IMR-90 (cell line): ENCODE measurements around the gene GPC6. TPM values are rescaled to one million over a fixed set of nuclear protein-coding genes. Genes with fewer than 3 reads are reported as not detected.

Experiments used
- ATAC-seq: fragments of 200-7000 bp; cut with Tn5 transposase; 2 replicates; pipeline ENCODE4 v1.9.1; 2020; ENCODE audit warnings: low read depth, mild to moderate bottlenecking, moderate library complexity
- BruUV-seq: library from RNA; stranded (reverse); fragments of 400-500 nt; replicated peaks from 2 replicates; lab custom pipeline; 2021; lab: Mats Ljungman, UMichigan
- CTCF ChIA-PET: fragments of 300-600 bp; formaldehyde crosslinking; extraction: SDS; loops from one replicate; lab custom pipeline; 2021; ENCODE audit warnings: antibody characterized with exemption; lab: Yijun Ruan, JAX
- POLR2A ChIA-PET: fragments of 300-600 bp; sonication (Branson Sonifier 250); formaldehyde crosslinking; loops from one replicate; lab custom pipeline; 2022; ENCODE audit warnings: antibody characterized with exemption; ENCODE audit not compliant: unreplicated experiment; lab: Charles Lee
- DNase-seq: peaks from one replicate; pipeline ENCODE4 v3.0.0; 2013
- H2AFZ ChIP-seq: replicated peaks from 2 replicates; pipeline ENCODE3; 2013; ENCODE audit warnings: low read length, mild to moderate bottlenecking; ENCODE audit not compliant: poor library complexity
- H2AK5ac ChIP-seq: 2 replicates; pipeline ENCODE4 v1.6.1; 2013; ENCODE audit warnings: low read depth, low read length, inconsistent platforms
- H2AK9ac ChIP-seq: replicated peaks from 2 replicates; pipeline ENCODE3; 2013; ENCODE audit warnings: mild to moderate bottlenecking, low read depth, low read length, moderate library complexity; ENCODE audit not compliant: poor library complexity
- H2BK120ac ChIP-seq: 2 replicates; pipeline ENCODE4 v1.6.1; 2013; ENCODE audit warnings: low read depth, low read length, inconsistent platforms
- H2BK15ac ChIP-seq: 3 replicates; pipeline ENCODE4 v1.6.1; 2013; ENCODE audit warnings: low read depth, low read length, inconsistent platforms
- H2BK20ac ChIP-seq: 2 replicates; pipeline ENCODE4 v1.6.1; 2013; ENCODE audit warnings: low read depth, mild to moderate bottlenecking, inconsistent platforms, low read length, moderate library complexity
- H2BK5ac ChIP-seq: 2 replicates; pipeline ENCODE4 v1.6.1; 2013; ENCODE audit warnings: mild to moderate bottlenecking, low read depth, low read length, inconsistent platforms; ENCODE audit not compliant: poor library complexity, severe bottlenecking
- H3K14ac ChIP-seq: replicated peaks from 2 replicates; pipeline ENCODE4 v1.6.1; 2013; ENCODE audit warnings: low read depth, low read length, inconsistent platforms
- H3K18ac ChIP-seq: 2 replicates; pipeline ENCODE4 v1.6.1; 2013; ENCODE audit warnings: low read depth, low read length, control low read depth
- H3K23ac ChIP-seq: 2 replicates; pipeline ENCODE4 v1.6.1; 2013; ENCODE audit warnings: low read depth, low read length, inconsistent platforms
- H3K27ac ChIP-seq: 2 replicates; pipeline ENCODE4 v1.5.1; 2013; ENCODE audit warnings: mild to moderate bottlenecking, control low read depth, low read length; ENCODE audit not compliant: insufficient read depth
- H3K27me3 ChIP-seq: 2 replicates; pipeline ENCODE4 v1.6.1; 2013; ENCODE audit warnings: low read length; ENCODE audit not compliant: control insufficient read depth, insufficient read depth
- H3K36me3 ChIP-seq: 2 replicates; pipeline ENCODE4 v1.6.1; 2013; ENCODE audit warnings: low read length, mixed read lengths; ENCODE audit not compliant: control insufficient read depth, insufficient read depth
- H3K4ac ChIP-seq: 2 replicates; pipeline ENCODE4 v1.6.1; 2013; ENCODE audit warnings: low read depth, low read length, inconsistent platforms
- H3K4me1 ChIP-seq: 2 replicates; pipeline ENCODE4 v1.6.1; 2013; ENCODE audit warnings: low read length, mixed read lengths; ENCODE audit not compliant: control insufficient read depth, insufficient read depth
- H3K4me2 ChIP-seq: 2 replicates; pipeline ENCODE4 v1.6.1; 2013; ENCODE audit warnings: low read depth, mild to moderate bottlenecking, control low read depth, low read length, moderate library complexity
- H3K4me3 ChIP-seq: 2 replicates; pipeline ENCODE4 v1.5.1; 2013; ENCODE audit warnings: low read depth, mild to moderate bottlenecking, control low read depth, low read length, moderate library complexity; ENCODE audit not compliant: insufficient read depth
- H3K56ac ChIP-seq: 2 replicates; pipeline ENCODE4 v1.6.1; 2013; ENCODE audit warnings: low read length, inconsistent platforms; ENCODE audit not compliant: insufficient read depth; ENCODE audit errors: extremely low read depth
- H3K79me1 ChIP-seq, 2 experiments: 2 replicates each; pipeline ENCODE4 v1.6.1; 2013; ENCODE audit warnings: low read length in 2 of 2, inconsistent platforms in 1 of 2, low read depth in 1 of 2
- H3K9ac ChIP-seq: 2 replicates; pipeline ENCODE4 v1.6.1; 2013; ENCODE audit warnings: low read depth, low read length, control low read depth
- H3K9me1 ChIP-seq: 2 replicates; pipeline ENCODE4 v1.6.1; 2013; ENCODE audit warnings: low read length, inconsistent platforms; ENCODE audit not compliant: insufficient read depth
- H3K9me3 ChIP-seq: 2 replicates; pipeline ENCODE4 v1.6.1; 2013; ENCODE audit warnings: low read length; ENCODE audit not compliant: control insufficient read depth, insufficient read depth
- H4K20me1 ChIP-seq: 2 replicates; pipeline ENCODE4 v1.6.1; 2013; ENCODE audit warnings: low read length, inconsistent platforms; ENCODE audit not compliant: insufficient read depth
- H4K5ac ChIP-seq: 2 replicates; pipeline ENCODE4 v1.6.1; 2013; ENCODE audit warnings: mild to moderate bottlenecking, low read depth, low read length, control low read depth
- H4K8ac ChIP-seq, 2 experiments: 2 replicates each; pipeline ENCODE4 v1.6.1; 2013; ENCODE audit warnings: low read depth in 2 of 2, low read length in 2 of 2, control low read depth in 1 of 2, inconsistent platforms in 1 of 2
- H4K91ac ChIP-seq: 2 replicates; pipeline ENCODE4 v1.6.1; 2013; ENCODE audit warnings: low read depth, low read length, inconsistent platforms; ENCODE audit not compliant: insufficient read depth
- BHLHE40 ChIP-seq: fragments of 150-350 bp; IDR thresholded peaks from 2 replicates; pipeline ENCODE4 v1.6.1; 2016; ENCODE audit warnings: mild to moderate bottlenecking, low read depth, low read length
- CEBPB ChIP-seq: IDR thresholded peaks from 2 replicates; pipeline ENCODE4 v1.6.1; 2012; ENCODE audit warnings: low read depth, low read length, improper control_type of control experiment
- CHD1 ChIP-seq: IDR thresholded peaks from 2 replicates; pipeline ENCODE4 v1.6.1; 2012; ENCODE audit warnings: low read depth, low read length, improper control_type of control experiment
- FOS ChIP-seq: fragments of 150-350 bp; IDR thresholded peaks from 2 replicates; pipeline ENCODE4 v1.6.1; 2016; ENCODE audit warnings: low read depth, low read length
- MAFK ChIP-seq: IDR thresholded peaks from 2 replicates; pipeline ENCODE4 v1.6.1; 2012; ENCODE audit warnings: low read depth, low read length, improper control_type of control experiment
- MAZ ChIP-seq: IDR thresholded peaks from 2 replicates; pipeline ENCODE4 v1.6.1; 2012; ENCODE audit warnings: low read depth, mild to moderate bottlenecking, low read length, improper control_type of control experiment, moderate library complexity, borderline replicate concordance
- MXI1 ChIP-seq: IDR thresholded peaks from 2 replicates; pipeline ENCODE4 v1.6.1; 2012; ENCODE audit warnings: low read depth, mild to moderate bottlenecking, low read length, moderate library complexity, borderline replicate concordance
- NFE2L2 ChIP-seq: fragments of 150-350 bp; IDR thresholded peaks from 2 replicates; pipeline ENCODE4 v1.6.1; 2016; ENCODE audit warnings: low read depth, mild to moderate bottlenecking, low read length
- POLR2A ChIP-seq: IDR thresholded peaks from 2 replicates; pipeline ENCODE4 v1.6.1; 2012; ENCODE audit warnings: mild to moderate bottlenecking, low read depth, low read length
- RAD21 ChIP-seq: IDR thresholded peaks from 2 replicates; pipeline ENCODE4 v1.6.1; 2012; ENCODE audit warnings: low read length, improper control_type of control experiment
- RCOR1 ChIP-seq: IDR thresholded peaks from 2 replicates; pipeline ENCODE4 v1.6.1; 2012; ENCODE audit warnings: mild to moderate bottlenecking, low read length, improper control_type of control experiment; ENCODE audit not compliant: insufficient replicate concordance
- RFX5 ChIP-seq: IDR thresholded peaks from 2 replicates; pipeline ENCODE4 v1.8.0; 2012; ENCODE audit warnings: low read depth, mild to moderate bottlenecking, low read length, moderate library complexity
- SMC3 ChIP-seq: fragments of 150-350 bp; IDR thresholded peaks from 2 replicates; pipeline ENCODE4 v1.6.1; 2016; ENCODE audit warnings: low read depth, mild to moderate bottlenecking, antibody characterized with exemption, low read length, moderate library complexity
- WGBS, 2 experiments: methylation state at CpG; one replicate each; pipeline versions ENCODE4 v1.1.5 to v1.1.7; 2013; ENCODE audit warnings: missing lambda C conversion rate in 2 of 2; ENCODE audit not compliant: insufficient read length in 1 of 2; ENCODE audit errors: extremely low coverage in 2 of 2; 5-methylcytosine and 5-hydroxymethylcytosine counted together
- dilution Hi-C: fragments of 300-500 bp; cut with HindIII; formaldehyde crosslinking; loops from one replicate; pipeline ENCODE4 v1.14.3; 2018; ENCODE audit warnings: low sequenced_read_pairs; ENCODE audit not compliant: unreplicated experiment
- in situ Hi-C: fragments of 300-500 bp; cut with MboI; formaldehyde crosslinking; loops from 3 replicates; pipeline ENCODE4 v1.14.3; 2019; ENCODE audit warnings: low sequenced_read_pairs, inconsistent platforms, mixed read lengths
- intact Hi-C: fragments of 100-400 bp; cut with micrococcal nuclease; formaldehyde crosslinking; loops from 2 replicates; pipeline ENCODE4 v1.10.0; 2022
- polyA plus RNA-seq, 3 experiments: library from polyadenylated mRNA; depleted of rRNA; stranded (reverse); fragments of >200 nt; gene quantifications; 2 replicates each; pipeline ENCODE4 v1.2.3, GENCODE V29; 2012; ENCODE audit warnings: low replicate concordance in 1 of 3
- total RNA-seq: library from RNA; depleted of rRNA; stranded (reverse); fragments of >200 nt; gene quantifications from 2 replicates; pipeline ENCODE4 v1.2.3, GENCODE V29; 2012
- TF ChIP-seq, protein P1 (sequence below): fragments of 150-350 bp; IDR thresholded peaks from 2 replicates; pipeline ENCODE4 v1.6.1; 2017; ENCODE audit warnings: mild to moderate bottlenecking, antibody characterized with exemption, low read length, low read depth
- TF ChIP-seq, protein P2 (sequence below): conservative IDR thresholded peaks from 2 replicates; pipeline ENCODE4 v1.5.1; 2012; ENCODE audit warnings: mild to moderate bottlenecking, low read depth, low read length, improper control_type of control experiment
- TF ChIP-seq, protein P3 (sequence below): fragments of 150-350 bp; IDR thresholded peaks from 2 replicates; pipeline ENCODE4 v1.6.1; 2016; ENCODE audit warnings: low read depth, mild to moderate bottlenecking, low read length, moderate library complexity, borderline replicate concordance

GPC6 gene
- total and polyA plus RNA-seq, 2 of the 4 experiments (the other 2 are of a cell fraction), result 14.9 to 39.4 TPM

DNA sequence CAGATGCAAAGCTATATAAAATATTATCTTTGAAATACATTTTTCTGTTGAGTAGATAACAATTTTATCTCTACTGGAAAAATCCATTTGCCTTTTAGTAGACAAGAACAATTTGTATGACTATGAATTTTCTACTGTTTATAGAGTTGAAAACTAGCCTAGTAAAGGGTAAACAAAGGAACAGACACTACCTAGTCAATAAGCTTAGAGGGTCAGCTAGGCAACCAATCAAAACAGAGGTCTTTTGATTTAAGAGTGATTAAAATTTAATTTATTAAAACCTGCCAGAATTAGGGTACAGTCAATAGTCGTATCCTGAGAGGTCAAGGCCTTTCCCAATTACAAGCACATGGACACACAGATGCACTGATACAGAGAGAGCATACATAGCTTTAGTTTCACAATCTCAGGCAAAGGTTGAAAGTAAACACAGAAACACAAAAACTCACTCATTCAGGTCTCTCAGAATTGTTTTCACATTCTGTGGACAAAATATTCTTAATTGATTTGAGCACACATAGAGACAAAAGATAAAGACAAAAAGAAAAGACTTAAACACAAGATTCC, 24.5 kb upstream of the GPC6 start:
- Histone ChIP-seq H2BK5ac (no peak overlapping the region), H2BK20ac (no peak overlapping the region), H3K9ac (no peak overlapping the region), H2BK15ac (no peak overlapping the region), H4K20me1 (no peaks in the 10 kb centered on the region), H4K5ac (no peak overlapping the region), H3K27ac (no peak overlapping the region), H3K79me1 (no peaks in the 10 kb centered on the region), H3K56ac (no peak overlapping the region), H3K9me1 (no peaks in the 10 kb centered on the region), H3K4ac (no peak overlapping the region), H2BK120ac (no peak overlapping the region), H2AFZ (no peak overlapping the region), H3K23ac (no peak overlapping the region), H3K36me3 (no peaks in the 10 kb centered on the region), H3K4me2 (no peak overlapping the region), H2AK5ac (no peak overlapping the region), H4K91ac (no peak overlapping the region), H3K18ac (no peak overlapping the region), H3K4me3 (no peak overlapping the region), H3K4me1 (no peaks in the 10 kb centered on the region), H2AK9ac (no peak overlapping the region), H4K8ac (no peak overlapping the region), H3K27me3 (no peaks in the 10 kb centered on the region), H3K14ac (no peak overlapping the region), H3K9me3 (no peaks in the 10 kb centered on the region)
- in situ Hi-C loops, result no loop called here
- ATAC-seq (no peak), DNase-seq (no peak)
- intact Hi-C loops, result no loop called here
- ChIA-PET POLR2A (no interaction called here), CTCF (interaction anchor here (0.5 kb wide), 1 partner anchor 680 kb away, joined by 3 read pairs; no protein-coding TSS in a partner anchor)
- WGBS, 2 experiments, result no CpG with 5 or more reads among the region's 1 CpG
- no TSS peak for BruUV-seq
- TF ChIP-seq RFX5 (no peak), POLR2A (no peak), CEBPB (no peak), SMC3 (no peak), CHD1 (no peak), MAFK (no peak), MXI1 (no peak), NFE2L2 (no peak), RCOR1 (no peak), RAD21 (no peak), MAZ (no peak), FOS (no peak), BHLHE40 (no peak)
- TF ChIP-seq, protein P1, sequence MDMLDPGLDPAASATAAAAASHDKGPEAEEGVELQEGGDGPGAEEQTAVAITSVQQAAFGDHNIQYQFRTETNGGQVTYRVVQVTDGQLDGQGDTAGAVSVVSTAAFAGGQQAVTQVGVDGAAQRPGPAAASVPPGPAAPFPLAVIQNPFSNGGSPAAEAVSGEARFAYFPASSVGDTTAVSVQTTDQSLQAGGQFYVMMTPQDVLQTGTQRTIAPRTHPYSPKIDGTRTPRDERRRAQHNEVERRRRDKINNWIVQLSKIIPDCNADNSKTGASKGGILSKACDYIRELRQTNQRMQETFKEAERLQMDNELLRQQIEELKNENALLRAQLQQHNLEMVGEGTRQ, result no peak
- TF ChIP-seq, protein P2, sequence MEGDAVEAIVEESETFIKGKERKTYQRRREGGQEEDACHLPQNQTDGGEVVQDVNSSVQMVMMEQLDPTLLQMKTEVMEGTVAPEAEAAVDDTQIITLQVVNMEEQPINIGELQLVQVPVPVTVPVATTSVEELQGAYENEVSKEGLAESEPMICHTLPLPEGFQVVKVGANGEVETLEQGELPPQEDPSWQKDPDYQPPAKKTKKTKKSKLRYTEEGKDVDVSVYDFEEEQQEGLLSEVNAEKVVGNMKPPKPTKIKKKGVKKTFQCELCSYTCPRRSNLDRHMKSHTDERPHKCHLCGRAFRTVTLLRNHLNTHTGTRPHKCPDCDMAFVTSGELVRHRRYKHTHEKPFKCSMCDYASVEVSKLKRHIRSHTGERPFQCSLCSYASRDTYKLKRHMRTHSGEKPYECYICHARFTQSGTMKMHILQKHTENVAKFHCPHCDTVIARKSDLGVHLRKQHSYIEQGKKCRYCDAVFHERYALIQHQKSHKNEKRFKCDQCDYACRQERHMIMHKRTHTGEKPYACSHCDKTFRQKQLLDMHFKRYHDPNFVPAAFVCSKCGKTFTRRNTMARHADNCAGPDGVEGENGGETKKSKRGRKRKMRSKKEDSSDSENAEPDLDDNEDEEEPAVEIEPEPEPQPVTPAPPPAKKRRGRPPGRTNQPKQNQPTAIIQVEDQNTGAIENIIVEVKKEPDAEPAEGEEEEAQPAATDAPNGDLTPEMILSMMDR, result no peak
- TF ChIP-seq, protein P3, sequence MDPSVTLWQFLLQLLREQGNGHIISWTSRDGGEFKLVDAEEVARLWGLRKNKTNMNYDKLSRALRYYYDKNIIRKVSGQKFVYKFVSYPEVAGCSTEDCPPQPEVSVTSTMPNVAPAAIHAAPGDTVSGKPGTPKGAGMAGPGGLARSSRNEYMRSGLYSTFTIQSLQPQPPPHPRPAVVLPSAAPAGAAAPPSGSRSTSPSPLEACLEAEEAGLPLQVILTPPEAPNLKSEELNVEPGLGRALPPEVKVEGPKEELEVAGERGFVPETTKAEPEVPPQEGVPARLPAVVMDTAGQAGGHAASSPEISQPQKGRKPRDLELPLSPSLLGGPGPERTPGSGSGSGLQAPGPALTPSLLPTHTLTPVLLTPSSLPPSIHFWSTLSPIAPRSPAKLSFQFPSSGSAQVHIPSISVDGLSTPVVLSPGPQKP, result no peak
- dilution Hi-C loops, result no loop called here
